GM12892 (cell line): ENCODE results near the gene ABTB2.

Source experiments
- POLR2A ChIP-seq: IDR thresholded peaks from 2 replicates; pipeline ENCODE4 v1.6.1; 2011; ENCODE audit warnings: low read depth, low read length, control low read depth
- POLR2AphosphoS5 ChIP-seq: IDR thresholded peaks from 2 replicates; pipeline ENCODE4 v1.6.1; 2011; ENCODE audit warnings: low read depth, low read length, control low read depth

DNA sequence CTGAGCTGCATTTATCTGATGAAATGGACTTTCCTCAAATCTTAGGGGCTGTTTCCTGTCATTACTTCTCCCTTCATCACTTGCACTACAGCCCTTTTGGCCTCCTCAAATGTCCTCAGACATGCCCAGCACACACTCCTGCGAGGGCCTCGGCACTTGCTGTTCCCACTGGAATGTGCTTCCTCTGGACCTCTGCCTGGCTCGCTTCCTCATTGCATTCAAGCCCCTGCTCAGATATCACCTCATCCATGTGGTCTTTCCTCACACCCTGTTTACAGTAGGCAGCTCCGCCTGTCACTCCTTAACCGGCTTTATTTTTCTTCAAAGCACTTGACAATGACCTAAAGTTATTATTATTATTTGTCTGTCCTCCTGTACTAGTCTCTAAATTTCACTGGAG lies 243.3 kb downstream of the ABTB2 start:
- TF ChIP-seq POLR2A (no peak), POLR2AphosphoS5 (no peak)
